Stomach (tissue), 9 donors: Measurements from ENCODE around the gene C19orf67. TPM values are rescaled to one million over a fixed set of nuclear protein-coding genes. Genes with fewer than 3 reads are reported as not detected.

Source experiments
- DNase-seq, 2 donors: peaks; one replicate each; pipeline versions ENCODE4 v3.0.0 to v3.0.0-alpha.2; 2013 to 2019
- H3K27ac ChIP-seq, 5 donors: fragments of 200-600 bp in 4 of 5; sonication (generic) in 4 of 5; one replicate each; pipeline ENCODE4 v1.5.1; 2013 to 2019; ENCODE audit warnings: mild to moderate bottlenecking in 1 of 5, moderate library complexity in 1 of 5
- H3K27me3 ChIP-seq, 3 donors: fragments of 200-600 bp; sonication (generic); one replicate each; pipeline ENCODE4 v1.5.1; 2017 to 2019; ENCODE audit warnings: mixed run types in 1 of 3
- H3K36me3 ChIP-seq, 4 donors: fragments of 200-600 bp; sonication (generic); 1 replicate in 3 of 4; 2 replicates in 1 of 4; pipeline ENCODE4 v1.5.1; 2016 to 2019
- H3K4me1 ChIP-seq, 4 donors: fragments of 200-600 bp; sonication (generic); one replicate each; pipeline ENCODE4 v1.5.1; 2016 to 2019
- H3K4me3 ChIP-seq, 4 donors: fragments of 200-600 bp; sonication (generic) in 3 of 4; one replicate each; pipeline ENCODE4 v1.5.1; 2016 to 2019; ENCODE audit warnings: mild to moderate bottlenecking in 1 of 4
- H3K9me3 ChIP-seq, 4 donors: fragments of 200-600 bp; sonication (generic); one replicate each; pipeline ENCODE4 v1.5.1; 2016 to 2019
- EP300 ChIP-seq: sonication (generic); formaldehyde crosslinking; IDR thresholded peaks from one replicate; pipeline ENCODE4 v1.6.1; 2017; ENCODE audit warnings: antibody characterized with exemption
- POLR2A ChIP-seq, 4 donors: fragments of 450-650 bp; IDR thresholded peaks; one replicate each; pipeline ENCODE4 v1.6.1; 2016; ENCODE audit warnings: antibody characterized with exemption in 4 of 4, control low read depth in 2 of 4, mild to moderate bottlenecking in 1 of 4, moderate library complexity in 1 of 4
- POLR2AphosphoS5 ChIP-seq, 3 donors: sonication (generic); formaldehyde crosslinking; IDR thresholded peaks; one replicate each; pipeline ENCODE4 v1.6.1; 2016; ENCODE audit warnings: antibody characterized with exemption in 3 of 3
- WGBS, 5 donors: extraction: QIAGEN DNeasy Blood & Tissue Kit in 3 of 5; methylation state at CpG; one replicate each; pipeline versions ENCODE4 v1.1.5 to v1.1.7; 2013 to 2018; 5-methylcytosine and 5-hydroxymethylcytosine counted together
- intact Hi-C: fragments of 100-400 bp; cut with DNase I; formaldehyde crosslinking; loops from one replicate; pipeline ENCODE4 v1.15.1; 2023; ENCODE audit warnings: low total_unique reads
- polyA plus RNA-seq, 3 donors: library from polyadenylated mRNA; stranded (reverse); fragments of 200-250 nt; gene quantifications; one replicate each; pipeline ENCODE4 v1.2.3, GENCODE V29; 2013
- total RNA-seq, 5 donors: library from RNA; depleted of rRNA; stranded (reverse); fragments of >200 nt; gene quantifications; one replicate each; pipeline versions ENCODE4 v1.1.0 to v1.2.3, GENCODE V29; 2014 to 2016
- TF ChIP-seq, protein P1 (sequence below), 7 experiments: fragments of 450-650 bp in 4 of 7; fragments of 200-600 bp in 3 of 7; sonication (generic) in 3 of 7; IDR thresholded peaks; one replicate each; pipeline ENCODE4 v1.5.1; 2016 to 2019; ENCODE audit warnings: antibody characterized with exemption in 7 of 7, control low read depth in 2 of 7, mild to moderate bottlenecking in 1 of 7
- donor health status: healthy with polysubstance abuse.
- donor health status: Bipolar disorder and iron deficiency.
- donor health status: healthy.

The C19orf67 gene
- total and polyA plus RNA-seq, 8 donors = 0.50 TPM; not detected in 7

DNA sequence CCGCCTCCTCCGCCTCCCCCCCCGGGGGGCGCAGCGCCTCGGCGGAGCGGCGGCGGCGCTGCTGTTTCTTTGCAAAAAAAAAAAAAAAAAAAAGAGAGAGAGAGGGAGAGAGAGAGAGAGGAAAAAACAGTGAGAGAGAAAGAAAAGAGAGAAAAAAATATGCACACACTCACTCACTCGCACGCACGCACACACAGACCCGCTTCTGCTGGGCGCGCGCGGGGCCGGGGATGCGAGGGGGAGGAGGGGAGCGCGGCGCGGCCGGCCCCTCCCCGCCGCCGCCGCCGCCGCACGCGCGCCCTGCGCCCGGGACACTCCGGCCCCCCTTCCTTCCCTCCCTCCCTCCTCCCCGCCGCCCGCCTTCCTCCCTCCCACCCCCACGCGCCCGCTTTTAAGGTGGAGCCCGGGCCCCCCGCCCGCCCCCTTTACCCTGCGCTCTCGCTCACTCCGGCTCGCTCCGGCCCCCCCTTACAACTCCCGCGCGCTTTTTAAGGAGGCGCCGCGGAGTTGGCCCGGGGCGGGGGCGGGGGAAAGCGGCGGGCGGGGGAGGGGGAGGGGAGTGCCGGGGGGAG is 5.0 kb upstream of the C19orf67 start, which contains the start of gene SAMD1:
Gene SAMD1, minus strand, starts transcription at position 243 of the 572 bp plus-strand sequence.
- Histone ChIP-seq H3K27ac (peak within 1 kb of the TSS; percentile 87 to 98 (median 95)), H3K36me3 (peaks cover 9 to 25% (median 16%) of the 10 kb centered on the region in 4 donors), H3K27me3 (no peaks in the 10 kb centered on the region), H3K4me1 (peaks cover 12 to 27% (median 24%) of the 10 kb centered on the region in 4 donors), H3K9me3 (peaks cover 0 to 10% (median 9%) of the 10 kb centered on the region in 4 donors), H3K4me3 (peak within 1 kb of the TSS; percentile 75 to 93 (median 82))
- TF ChIP-seq, protein P1, sequence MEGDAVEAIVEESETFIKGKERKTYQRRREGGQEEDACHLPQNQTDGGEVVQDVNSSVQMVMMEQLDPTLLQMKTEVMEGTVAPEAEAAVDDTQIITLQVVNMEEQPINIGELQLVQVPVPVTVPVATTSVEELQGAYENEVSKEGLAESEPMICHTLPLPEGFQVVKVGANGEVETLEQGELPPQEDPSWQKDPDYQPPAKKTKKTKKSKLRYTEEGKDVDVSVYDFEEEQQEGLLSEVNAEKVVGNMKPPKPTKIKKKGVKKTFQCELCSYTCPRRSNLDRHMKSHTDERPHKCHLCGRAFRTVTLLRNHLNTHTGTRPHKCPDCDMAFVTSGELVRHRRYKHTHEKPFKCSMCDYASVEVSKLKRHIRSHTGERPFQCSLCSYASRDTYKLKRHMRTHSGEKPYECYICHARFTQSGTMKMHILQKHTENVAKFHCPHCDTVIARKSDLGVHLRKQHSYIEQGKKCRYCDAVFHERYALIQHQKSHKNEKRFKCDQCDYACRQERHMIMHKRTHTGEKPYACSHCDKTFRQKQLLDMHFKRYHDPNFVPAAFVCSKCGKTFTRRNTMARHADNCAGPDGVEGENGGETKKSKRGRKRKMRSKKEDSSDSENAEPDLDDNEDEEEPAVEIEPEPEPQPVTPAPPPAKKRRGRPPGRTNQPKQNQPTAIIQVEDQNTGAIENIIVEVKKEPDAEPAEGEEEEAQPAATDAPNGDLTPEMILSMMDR (IDR thresholded peaks at IDR 0.05) = no peak
- TF ChIP-seq POLR2A (IDR thresholded peaks at IDR 0.05) (no peak), POLR2AphosphoS5 (IDR thresholded peaks at IDR 0.05) (no peak), EP300 (no peak)
- 0 to 2% (median 1%) methylated on average over 4 to 44 of the region's 65 CpGs for WGBS, 5 donors
- peak; percentile 93 to 97 for DNase-seq
- intact Hi-C loops = no loop called here

DNA sequence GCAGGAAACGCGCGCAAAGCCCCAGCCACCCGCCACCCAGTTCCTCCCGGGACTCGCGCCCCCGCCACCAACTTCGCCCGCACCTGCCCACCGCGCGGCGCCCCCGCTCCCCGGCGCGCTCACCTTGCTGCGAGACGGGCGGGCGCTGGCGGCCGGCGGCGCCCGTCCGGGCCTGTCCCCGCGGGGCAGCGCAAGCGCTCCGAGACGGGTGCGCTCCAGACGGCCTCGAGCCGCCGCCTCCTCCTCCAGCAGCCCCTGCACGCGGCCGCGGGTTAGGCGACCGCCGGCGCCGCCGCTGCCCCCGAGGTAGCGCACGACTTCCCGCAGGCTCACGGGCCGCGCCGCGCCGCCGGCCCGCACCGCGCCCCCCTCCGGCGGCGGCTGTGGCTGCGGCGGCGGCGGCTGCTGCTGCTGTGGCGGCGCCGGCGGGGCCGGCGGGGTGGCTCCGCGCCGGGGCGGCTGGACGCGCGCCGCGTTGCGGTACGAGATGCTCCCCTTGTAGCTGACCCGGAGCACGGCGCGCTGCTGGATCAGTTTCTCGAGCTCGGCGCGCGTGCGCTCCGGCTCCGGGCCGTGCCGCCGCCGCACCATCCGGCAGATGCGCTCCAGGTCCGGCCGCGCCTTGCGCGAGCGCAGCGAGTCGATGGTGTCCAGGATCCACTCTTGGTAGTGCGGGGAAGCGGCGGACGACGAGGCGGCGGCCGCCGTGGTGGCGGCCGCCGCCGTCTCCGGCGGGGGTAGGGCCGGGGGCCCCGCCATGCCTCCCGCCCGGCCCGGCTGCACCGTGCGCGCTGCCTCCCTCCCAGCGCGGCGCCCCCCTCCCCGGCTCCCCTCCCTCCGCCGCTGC is 4.3 kb upstream of the C19orf67 start:
- DNase-seq = peak; percentile 62 to 83
- H3K9me3 ChIP-seq = peaks cover 0 to 10% (median 9%) of the 10 kb centered on the region in 4 donors
- H3K27ac ChIP-seq = peak overlapping the region; percentile 87 to 98 (median 95)
- H3K27me3 ChIP-seq = no peaks in the 10 kb centered on the region
- peak overlapping the region; percentile 75 to 93 (median 82) for H3K4me3 ChIP-seq
- peaks cover 12 to 34% (median 29%) of the 10 kb centered on the region in 4 donors for H3K4me1 ChIP-seq
- H3K36me3 ChIP-seq = peaks cover 9 to 25% (median 16%) of the 10 kb centered on the region in 4 donors
- intact Hi-C loops = no loop called here
- TF ChIP-seq POLR2A (IDR thresholded peaks at IDR 0.05) (no peak), POLR2AphosphoS5 (IDR thresholded peaks at IDR 0.05) (no peak), EP300 (no peak)
- TF ChIP-seq, protein P1 (IDR thresholded peaks at IDR 0.05) = peak in 1 of 7 experiments; percentile 21
- WGBS, 5 donors = 0 to 1% (median 0%) methylated on average over 13 to 136 of the region's 142 CpGs

DNA sequence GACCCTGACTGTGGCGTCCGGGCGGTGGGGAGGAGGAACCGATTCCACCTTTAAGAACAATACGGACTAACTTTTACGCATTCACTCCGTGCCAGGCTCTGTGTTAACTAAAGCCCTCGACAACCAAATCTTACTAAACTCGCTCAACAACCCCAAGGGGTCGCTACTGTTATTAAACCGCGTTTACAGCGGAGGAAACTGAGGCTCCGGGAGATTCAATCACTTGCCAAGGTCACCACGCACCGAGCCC is 3.8 kb upstream of the C19orf67 start:
- Histone ChIP-seq H3K4me1 (peaks cover 12 to 39% (median 31%) of the 10 kb centered on the region in 4 donors), H3K36me3 (peaks cover 9 to 25% (median 16%) of the 10 kb centered on the region in 4 donors), H3K27ac (peak overlapping the region in 4 of 5 donors; percentile 8 to 98 (median 94)), H3K9me3 (peaks cover 0 to 10% (median 9%) of the 10 kb centered on the region in 4 donors), H3K4me3 (peak overlapping the region; percentile 75 to 93 (median 82)), H3K27me3 (no peaks in the 10 kb centered on the region)
- intact Hi-C loops = no loop called here
- 16 to 21% (median 16%) methylated on average over 11 to 16 of the region's 16 CpGs for WGBS, 5 donors
- peak in 1 of 2 donors; percentile 52 for DNase-seq
- TF ChIP-seq POLR2AphosphoS5 (IDR thresholded peaks at IDR 0.05) (no peak), EP300 (no peak), POLR2A (IDR thresholded peaks at IDR 0.05) (no peak)
- TF ChIP-seq, protein P1 (IDR thresholded peaks at IDR 0.05) = no peak

DNA sequence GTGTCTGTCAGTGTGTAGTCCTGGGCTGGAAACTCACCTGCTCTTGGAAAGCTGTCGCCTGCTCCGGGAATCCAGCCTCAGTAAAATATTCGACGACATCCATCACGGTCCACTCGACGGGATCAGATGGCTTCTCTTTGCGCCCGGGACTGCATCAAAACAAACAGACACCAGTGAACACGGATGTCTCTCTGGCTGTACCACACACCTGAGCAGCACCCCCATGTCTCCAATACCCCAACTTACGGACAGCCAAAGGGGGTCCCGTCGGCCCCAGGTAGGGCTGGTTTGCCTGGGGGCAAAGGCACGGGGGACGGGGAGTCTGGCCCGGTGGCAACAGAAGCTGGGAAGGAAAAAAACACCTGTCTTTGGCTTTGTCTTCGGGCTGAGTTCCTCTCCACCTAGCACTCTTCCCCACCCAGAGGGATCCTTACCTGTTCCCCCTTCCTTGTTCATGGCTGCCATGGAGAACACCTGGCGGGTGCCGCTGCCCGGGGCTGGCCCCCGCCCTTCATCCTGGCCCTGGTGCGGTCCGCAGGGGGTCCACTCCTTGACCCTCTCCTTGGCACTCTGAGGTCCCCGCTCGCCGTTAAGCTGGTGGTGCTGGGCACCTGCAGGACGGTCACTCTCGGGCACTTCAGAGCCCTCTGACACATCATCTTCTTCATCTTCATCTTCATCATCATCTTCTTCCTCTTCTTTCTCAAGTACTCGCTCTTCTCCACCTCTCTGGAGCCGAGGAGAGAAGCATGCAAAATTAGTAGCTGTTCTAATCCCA is 3.2 kb upstream of the C19orf67 start:
- DNase-seq = no peak
- TF ChIP-seq POLR2AphosphoS5 (IDR thresholded peaks at IDR 0.05) (no peak), POLR2A (IDR thresholded peaks at IDR 0.05) (no peak), EP300 (no peak)
- TF ChIP-seq, protein P1 (IDR thresholded peaks at IDR 0.05) = no peak
- H3K9me3 ChIP-seq = peaks cover 0 to 10% (median 9%) of the 10 kb centered on the region in 4 donors
- peak overlapping the region; percentile 75 to 93 (median 82) for H3K4me3 ChIP-seq
- WGBS, 5 donors = 86 to 90% (median 89%) methylated on average over 29 to 30 of the region's 30 CpGs
- H3K36me3 ChIP-seq = peaks cover 9 to 25% (median 16%) of the 10 kb centered on the region in 4 donors
- peaks cover 12 to 43% (median 31%) of the 10 kb centered on the region in 4 donors for H3K4me1 ChIP-seq
- peak overlapping the region in 2 of 5 donors; percentile 8 to 95 for H3K27ac ChIP-seq
- intact Hi-C loops = no loop called here
- H3K27me3 ChIP-seq = no peaks in the 10 kb centered on the region
